DOHH2 (cell line): Measurements from ENCODE around the gene ZNF805.

Source experiments
- CTCF ChIP-seq: fragments of 200-600 bp; sonication (generic); IDR thresholded peaks from one replicate; pipeline ENCODE4 v1.5.1; 2014; ENCODE audit warnings: antibody characterized with exemption, mild to moderate bottlenecking, low read depth, low read length; ENCODE audit not compliant: poor library complexity, severe bottlenecking
- EZH2phosphoT487 ChIP-seq: fragments of 200-600 bp; sonication (generic); IDR thresholded peaks from 2 replicates; pipeline ENCODE4 v1.6.1; 2017; ENCODE audit warnings: borderline replicate concordance, mild to moderate bottlenecking, antibody characterized with exemption, low read length, moderate library complexity, mixed read lengths

DNA sequence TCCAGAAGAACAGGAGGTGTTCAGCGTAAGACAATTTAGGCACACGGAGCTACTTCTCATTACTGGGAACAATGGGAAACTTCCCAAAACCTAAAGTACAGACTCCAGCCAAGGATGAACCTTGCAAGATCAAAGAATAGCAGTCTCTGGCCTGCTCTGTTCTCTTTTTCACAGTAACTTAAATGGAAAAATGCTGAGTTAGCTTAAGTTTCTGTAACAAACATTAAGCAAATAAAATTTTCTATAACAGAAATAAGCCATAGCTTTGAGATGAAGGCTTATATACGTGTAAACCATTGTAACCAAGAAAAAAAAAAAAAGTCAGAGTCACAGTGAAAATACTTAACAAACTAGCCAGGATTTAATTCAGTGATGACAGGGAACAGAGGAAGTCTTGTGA is 21.6 kb downstream of the ZNF805 start:
- TF ChIP-seq CTCF = no peak
- no peak for TF ChIP-seq EZH2phosphoT487
